Measurements from ENCODE around the gene CYP46A1.

DNA sequence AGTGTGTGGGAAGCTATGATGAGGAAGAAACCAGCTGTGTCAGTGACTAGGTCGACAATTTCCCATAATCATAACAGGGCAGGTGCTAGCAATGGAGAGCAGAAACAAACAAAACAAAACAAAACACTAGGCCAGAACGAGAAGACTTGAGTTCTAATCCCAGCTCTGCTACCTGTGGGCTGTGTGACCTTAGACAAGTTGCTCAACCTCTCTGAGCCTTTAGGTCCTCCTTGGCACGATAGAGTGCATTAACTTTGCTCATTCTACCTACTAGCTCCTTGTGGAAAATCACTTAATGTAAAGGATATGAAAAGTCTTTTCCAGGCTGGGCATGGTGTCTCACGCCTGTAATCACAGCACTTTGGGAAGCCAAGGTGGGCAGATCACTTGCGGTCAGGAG, 27.9 kb upstream of the CYP46A1 start:
- TF ChIP-seq, protein P1, sequence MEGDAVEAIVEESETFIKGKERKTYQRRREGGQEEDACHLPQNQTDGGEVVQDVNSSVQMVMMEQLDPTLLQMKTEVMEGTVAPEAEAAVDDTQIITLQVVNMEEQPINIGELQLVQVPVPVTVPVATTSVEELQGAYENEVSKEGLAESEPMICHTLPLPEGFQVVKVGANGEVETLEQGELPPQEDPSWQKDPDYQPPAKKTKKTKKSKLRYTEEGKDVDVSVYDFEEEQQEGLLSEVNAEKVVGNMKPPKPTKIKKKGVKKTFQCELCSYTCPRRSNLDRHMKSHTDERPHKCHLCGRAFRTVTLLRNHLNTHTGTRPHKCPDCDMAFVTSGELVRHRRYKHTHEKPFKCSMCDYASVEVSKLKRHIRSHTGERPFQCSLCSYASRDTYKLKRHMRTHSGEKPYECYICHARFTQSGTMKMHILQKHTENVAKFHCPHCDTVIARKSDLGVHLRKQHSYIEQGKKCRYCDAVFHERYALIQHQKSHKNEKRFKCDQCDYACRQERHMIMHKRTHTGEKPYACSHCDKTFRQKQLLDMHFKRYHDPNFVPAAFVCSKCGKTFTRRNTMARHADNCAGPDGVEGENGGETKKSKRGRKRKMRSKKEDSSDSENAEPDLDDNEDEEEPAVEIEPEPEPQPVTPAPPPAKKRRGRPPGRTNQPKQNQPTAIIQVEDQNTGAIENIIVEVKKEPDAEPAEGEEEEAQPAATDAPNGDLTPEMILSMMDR (IDR thresholded peaks at IDR 0.05; ENCODE audit: low read depth, low read length, missing input control) = no peak
- TF ChIP-seq, protein P2, sequence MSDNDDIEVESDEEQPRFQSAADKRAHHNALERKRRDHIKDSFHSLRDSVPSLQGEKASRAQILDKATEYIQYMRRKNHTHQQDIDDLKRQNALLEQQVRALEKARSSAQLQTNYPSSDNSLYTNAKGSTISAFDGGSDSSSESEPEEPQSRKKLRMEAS (IDR thresholded peaks at IDR 0.05) = no peak
- no peak for TF ChIP-seq YY1 (IDR thresholded peaks at IDR 0.05)

Measured in liver (tissue), 2 donors.